K562 (cell line): ENCODE results near the gene C1orf105. TPM values are rescaled to one million over a fixed set of nuclear protein-coding genes. Genes with fewer than 3 reads are reported as not detected.

Source experiments
- CBFA2T3 ChIP-seq: fragments of 450-650 bp; IDR thresholded peaks from 2 replicates; pipeline ENCODE4 v1.6.1; 2017
- CREM ChIP-seq: IDR thresholded peaks from 2 replicates; pipeline ENCODE4 v1.6.1; 2014; ENCODE audit warnings: antibody characterized with exemption, low read depth
- CTBP1 ChIP-seq: fragments of 450-650 bp; IDR thresholded peaks from 2 replicates; pipeline ENCODE4 v1.6.1; 2016; ENCODE audit warnings: borderline replicate concordance
- DPF2 ChIP-seq: fragments of 450-650 bp; IDR thresholded peaks from 2 replicates; pipeline ENCODE4 v1.6.1; 2016
- ELF4 ChIP-seq: fragments of 450-650 bp; formaldehyde crosslinking; IDR thresholded peaks from 2 replicates; pipeline ENCODE4 v1.4.0; 2022; ENCODE audit warnings: missing genetic modification characterization
- FOSL1 ChIP-seq: fragments of 200-800 bp; sonication (Bioruptor generic); conservative IDR thresholded peaks from 2 replicates; pipeline ENCODE4 v1.6.1; 2016; ENCODE audit warnings: missing genetic modification characterization, missing compliant biosample characterization
- GABPB1 ChIP-seq: sonication (generic); formaldehyde crosslinking; IDR thresholded peaks from 2 replicates; pipeline ENCODE4 v1.8.0; 2022; ENCODE audit warnings: mild to moderate bottlenecking, missing genetic modification reagents
- HDAC2 ChIP-seq: fragments of 450-650 bp; IDR thresholded peaks from 2 replicates; pipeline ENCODE4 v1.6.1; 2016; ENCODE audit warnings: mild to moderate bottlenecking
- HIVEP1 ChIP-seq: fragments of 250-450 bp; sonication (Bioruptor Pico); IDR thresholded peaks from 2 replicates; pipeline ENCODE4 v1.4.0; 2020; ENCODE audit warnings: mild to moderate bottlenecking
- HLTF ChIP-seq: fragments of 450-650 bp; IDR thresholded peaks from 2 replicates; pipeline ENCODE4 v1.6.1; 2016
- KDM1A ChIP-seq, 2 experiments: fragments of 450-650 bp; IDR thresholded peaks; 2 replicates each; pipeline ENCODE4 v1.6.1; 2016; ENCODE audit warnings: mild to moderate bottlenecking in 2 of 2
- MAFF ChIP-seq: IDR thresholded peaks from 2 replicates; pipeline ENCODE4 v1.6.1; 2012; ENCODE audit warnings: low read length, improper control_type of control experiment
- MAFG ChIP-seq: fragments of 450-650 bp; conservative IDR thresholded peaks from 2 replicates; pipeline ENCODE4 v1.6.1; 2016; ENCODE audit warnings: missing genetic modification characterization, missing compliant biosample characterization
- MEF2D ChIP-seq: conservative IDR thresholded peaks from 2 replicates; pipeline ENCODE4 v1.6.1; 2016; ENCODE audit warnings: low read depth, missing genetic modification characterization, missing compliant biosample characterization
- NCOA1 ChIP-seq: fragments of 450-650 bp; IDR thresholded peaks from 2 replicates; pipeline ENCODE4 v1.6.1; 2016; ENCODE audit warnings: low read depth
- NFE2L1 ChIP-seq: fragments of 450-650 bp; IDR thresholded peaks from 2 replicates; pipeline ENCODE4 v1.6.1; 2016; ENCODE audit warnings: missing genetic modification characterization, low read depth, mild to moderate bottlenecking, missing compliant biosample characterization, moderate library complexity, borderline replicate concordance
- RCOR1 ChIP-seq, 2 experiments: IDR thresholded peaks; 2 replicates each; pipeline ENCODE4 v1.6.1; 2012; ENCODE audit warnings: low read depth in 2 of 2, low read length in 2 of 2, borderline replicate concordance in 1 of 2, improper control_type of control experiment in 1 of 2
- SMARCE1 ChIP-seq: fragments of 450-650 bp; IDR thresholded peaks from 2 replicates; pipeline ENCODE4 v1.7.1; 2016; ENCODE audit warnings: mild to moderate bottlenecking
- SOX6 ChIP-seq: fragments of 450-650 bp; IDR thresholded peaks from 2 replicates; pipeline ENCODE4 v1.6.1; 2014; ENCODE audit warnings: mild to moderate bottlenecking
- SPI1 ChIP-seq: IDR thresholded peaks from 2 replicates; pipeline ENCODE4 v1.6.1; 2011; ENCODE audit warnings: low read depth, low read length, control low read depth, borderline replicate concordance
- TEAD1 ChIP-seq, 2 experiments: fragments of 450-650 bp in 1 of 2; sonication (generic) in 1 of 2; formaldehyde crosslinking; IDR thresholded peaks; 2 replicates each; pipeline versions ENCODE4 v1.4.0 to v1.8.0; 2020 to 2022; ENCODE audit warnings: mild to moderate bottlenecking in 2 of 2, missing genetic modification reagents in 1 of 2
- ZBED1 ChIP-seq: IDR thresholded peaks from 2 replicates; pipeline ENCODE4 v1.6.1; 2014
- ZBTB11 ChIP-seq, 3 experiments: fragments of 200-800 bp in 1 of 3; fragments of 250-450 bp in 1 of 3; fragments of 450-650 bp in 1 of 3; sonication (Bioruptor Pico) in 1 of 3; sonication (Bioruptor generic) in 1 of 3; formaldehyde crosslinking in 1 of 3; IDR thresholded peaks; 2 replicates each; pipeline versions ENCODE4 v1.6.1 to v1.8.0; 2016 to 2022; ENCODE audit warnings: mild to moderate bottlenecking in 2 of 3, missing genetic modification characterization in 2 of 3, missing compliant biosample characterization in 1 of 3, moderate library complexity in 1 of 3
- ZBTB17 ChIP-seq: fragments of 450-650 bp; formaldehyde crosslinking; IDR thresholded peaks from 2 replicates; pipeline ENCODE4 v1.4.0; 2020; ENCODE audit warnings: mild to moderate bottlenecking
- ZKSCAN3 ChIP-seq: fragments of 250-450 bp; sonication (Bioruptor Pico); IDR thresholded peaks from 2 replicates; pipeline ENCODE4 v1.4.0; 2020
- ZNF41 ChIP-seq: fragments of 250-450 bp; sonication (Bioruptor Pico); conservative IDR thresholded peaks from 2 replicates; pipeline ENCODE4 v1.4.0; 2020; ENCODE audit warnings: mild to moderate bottlenecking
- polyA plus RNA-seq, 8 experiments: library from polyadenylated mRNA; depleted of rRNA in 4 of 8; stranded (reverse) in 5 of 8; unstranded in 3 of 8; fragments of >200 nt; fragmentation: Nextera tagmentation in 2 of 8; fragmentation: Illumina TruSeq in 1 of 8; extraction: Ambion mirVana in 2 of 8; extraction: Trizol in 1 of 8; gene quantifications; 2 replicates each; pipeline versions ENCODE4 v1.2.1 to v1.2.3, GENCODE V29; 2011 to 2014; ENCODE audit warnings: inconsistent platforms in 1 of 8, missing spikeins in 1 of 8
- total RNA-seq, 7 experiments: library from RNA; depleted of rRNA in 6 of 7; stranded (reverse); fragments of >200 nt in 6 of 7; fragmentation: Illumina TruSeq in 2 of 7; extraction: Trizol in 2 of 7; gene quantifications; 2 replicates each; pipeline versions ENCODE4 v1.2.1 to v1.2.3, GENCODE V29; 2011 to 2021; ENCODE audit warnings: low replicate concordance in 1 of 7
- TF ChIP-seq, protein P1 (sequence below): IDR thresholded peaks from 2 replicates; pipeline ENCODE4 v1.6.1; 2016; ENCODE audit warnings: missing genetic modification characterization, missing compliant biosample characterization

C1orf105 gene
- total and polyA plus RNA-seq, 9 of the 15 experiments (the other 6 are each of a cell fraction or from before 2014, with no cell fraction given) = 0.08 TPM; not detected in 8

GRCh38 chr1:172486805-172487454, 66.4 kb downstream of the C1orf105 start (continued):
- TF ChIP-seq, protein P1, sequence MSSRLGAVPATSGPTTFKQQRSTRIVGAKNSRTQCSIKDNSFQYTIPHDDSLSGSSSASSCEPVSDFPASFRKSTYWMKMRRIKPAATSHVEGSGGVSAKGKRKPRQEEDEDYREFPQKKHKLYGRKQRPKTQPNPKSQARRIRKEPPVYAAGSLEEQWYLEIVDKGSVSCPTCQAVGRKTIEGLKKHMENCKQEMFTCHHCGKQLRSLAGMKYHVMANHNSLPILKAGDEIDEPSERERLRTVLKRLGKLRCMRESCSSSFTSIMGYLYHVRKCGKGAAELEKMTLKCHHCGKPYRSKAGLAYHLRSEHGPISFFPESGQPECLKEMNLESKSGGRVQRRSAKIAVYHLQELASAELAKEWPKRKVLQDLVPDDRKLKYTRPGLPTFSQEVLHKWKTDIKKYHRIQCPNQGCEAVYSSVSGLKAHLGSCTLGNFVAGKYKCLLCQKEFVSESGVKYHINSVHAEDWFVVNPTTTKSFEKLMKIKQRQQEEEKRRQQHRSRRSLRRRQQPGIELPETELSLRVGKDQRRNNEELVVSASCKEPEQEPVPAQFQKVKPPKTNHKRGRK (tag) = no peak
- 0 out of 2 replicates have a peak, but pooled peaks have one; percentile 22 for TF ChIP-seq ELF4 (CRISPR knock-in tag)
- peak; percentile 70; the same call in 1 of the 2 replicates for TF ChIP-seq ZNF41 (CRISPR knock-in tag)
- TF ChIP-seq MAFF = peak; percentile 39; the same call in 1 of the 2 replicates
- TF ChIP-seq ZBTB17 (CRISPR knock-in tag) = 0 out of 2 replicates have a peak, but pooled peaks have one; percentile 30
- peak; percentile 41; the same call in 1 of the 2 replicates for TF ChIP-seq SOX6
- TF ChIP-seq HDAC2 = peak; percentile 47; the same call in 1 of the 2 replicates
- no peak for TF ChIP-seq HIVEP1 (CRISPR knock-in tag)
- TF ChIP-seq NCOA1 = 0 out of 2 replicates have a peak, but pooled peaks have one; percentile 27
- TF ChIP-seq NFE2L1 = 0 out of 2 replicates have a peak, but pooled peaks have one; percentile 18
- peak; percentile 72; the same call in 1 of the 2 replicates for TF ChIP-seq ZKSCAN3 (CRISPR knock-in tag)
- TF ChIP-seq CBFA2T3 = 0 out of 2 replicates have a peak, but pooled peaks have one; percentile 17
- peak in 1 of 2 experiments; percentile 51; a peak in 1 of 4 replicates for TF ChIP-seq RCOR1 (IDR thresholded peaks at IDR 0.05; ENCODE audit: borderline replicate concordance in 1 of 2, low read depth in 2 of 2, low read length in 2 of 2)
- 0 out of 2 replicates have a peak, but pooled peaks have one; percentile 11 for TF ChIP-seq SPI1
- TF ChIP-seq SMARCE1 = peak; percentile 44; the same call in 1 of the 2 replicates
- TF ChIP-seq FOSL1 (tag) = peak; percentile 41
- peak; percentile 83 for TF ChIP-seq CTBP1
- TF ChIP-seq CREM = peak; percentile 22; the same call in 1 of the 2 replicates
- TF ChIP-seq MAFG = peak; percentile 80
- 0 out of 6 replicates have a peak, but pooled peaks of 1 of the 3 experiments have one; percentile 29 for TF ChIP-seq ZBTB11 (CRISPR knock-in tag; IDR thresholded peaks at IDR 0.05)
- TF ChIP-seq ZBED1 = no peak
- TF ChIP-seq GABPB1 (CRISPR knock-in tag) = 0 out of 2 replicates have a peak, but pooled peaks have one; percentile 24
- TF ChIP-seq HLTF = no peak
- TF ChIP-seq KDM1A (IDR thresholded peaks at IDR 0.05) = 0 out of 4 replicates have a peak, but pooled peaks of 1 of the 2 experiments have one; percentile 25
- peak; percentile 61 for TF ChIP-seq DPF2
- TF ChIP-seq TEAD1 (CRISPR knock-in tag; IDR thresholded peaks at IDR 0.05) = peak in 1 of 2 experiments; percentile 42; a peak in 1 of 4 replicates
- peak; percentile 81 for TF ChIP-seq MEF2D
